Bronchial epithelial cell (primary cell): ENCODE results near the gene NOX4. TPM values are rescaled to one million over a fixed set of nuclear protein-coding genes. Genes with fewer than 3 reads are reported as not detected.

Source experiments
- DNase-seq: peaks from one replicate; pipeline ENCODE4 v3.0.0-alpha.2; 2010; ENCODE audit warnings: low read depth
- FAIRE-seq: peaks from 2 replicates; lab custom pipeline; 2011; peaks lifted over from hg19 to GRCh38; lab: Jason Lieb, UNC
- H3K27me3 ChIP-seq: 2 replicates; pipeline ENCODE4 v1.5.1; 2011; ENCODE audit warnings: low read length; ENCODE audit not compliant: control insufficient read depth, insufficient read depth
- H3K36me3 ChIP-seq: 2 replicates; pipeline ENCODE4 v1.5.1; 2011; ENCODE audit warnings: low read length; ENCODE audit not compliant: control insufficient read depth, insufficient read depth
- H3K4me3 ChIP-seq: 2 replicates; pipeline ENCODE4 v1.5.1; 2011; ENCODE audit warnings: mild to moderate bottlenecking, low read depth, low read length, control low read depth
- total RNA-seq: library from RNA; depleted of rRNA; stranded (reverse); fragments of >200 nt; gene quantifications from 2 replicates; pipeline ENCODE4 v1.2.1, GENCODE V29; 2014
- TF ChIP-seq, protein P1 (sequence below): IDR thresholded peaks from 2 replicates; pipeline ENCODE4 v1.5.1; 2011; ENCODE audit warnings: mild to moderate bottlenecking, moderate library complexity, low read length, control low read depth, inconsistent platforms; ENCODE audit not compliant: insufficient read depth, severe bottlenecking

NOX4 gene
- total RNA-seq, 1 donor from 2014 or later, result not detected

DNA sequence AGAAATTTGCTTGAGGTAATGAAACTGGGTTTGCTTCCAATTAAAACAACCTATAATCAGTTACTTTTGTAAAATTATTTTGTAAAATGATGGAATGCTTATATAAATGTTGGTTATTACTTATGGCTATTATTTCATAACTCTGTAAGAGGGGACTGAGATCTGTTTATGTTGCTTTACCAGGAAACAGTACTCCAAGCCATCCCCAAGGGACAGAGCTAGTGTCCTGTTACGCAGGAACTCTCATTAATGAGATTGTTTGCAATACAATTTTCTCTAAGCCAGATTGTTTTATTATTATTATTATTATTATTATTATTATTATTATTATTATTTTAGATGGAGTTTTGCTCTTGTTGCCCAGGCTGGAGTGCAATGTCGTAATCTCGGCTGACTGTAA is 2.3 kb upstream of the NOX4 start:
- Histone ChIP-seq H3K4me3 (no peak overlapping the region), H3K36me3 (no peaks in the 10 kb centered on the region), H3K27me3 (no peaks in the 10 kb centered on the region)
- TF ChIP-seq, protein P1, sequence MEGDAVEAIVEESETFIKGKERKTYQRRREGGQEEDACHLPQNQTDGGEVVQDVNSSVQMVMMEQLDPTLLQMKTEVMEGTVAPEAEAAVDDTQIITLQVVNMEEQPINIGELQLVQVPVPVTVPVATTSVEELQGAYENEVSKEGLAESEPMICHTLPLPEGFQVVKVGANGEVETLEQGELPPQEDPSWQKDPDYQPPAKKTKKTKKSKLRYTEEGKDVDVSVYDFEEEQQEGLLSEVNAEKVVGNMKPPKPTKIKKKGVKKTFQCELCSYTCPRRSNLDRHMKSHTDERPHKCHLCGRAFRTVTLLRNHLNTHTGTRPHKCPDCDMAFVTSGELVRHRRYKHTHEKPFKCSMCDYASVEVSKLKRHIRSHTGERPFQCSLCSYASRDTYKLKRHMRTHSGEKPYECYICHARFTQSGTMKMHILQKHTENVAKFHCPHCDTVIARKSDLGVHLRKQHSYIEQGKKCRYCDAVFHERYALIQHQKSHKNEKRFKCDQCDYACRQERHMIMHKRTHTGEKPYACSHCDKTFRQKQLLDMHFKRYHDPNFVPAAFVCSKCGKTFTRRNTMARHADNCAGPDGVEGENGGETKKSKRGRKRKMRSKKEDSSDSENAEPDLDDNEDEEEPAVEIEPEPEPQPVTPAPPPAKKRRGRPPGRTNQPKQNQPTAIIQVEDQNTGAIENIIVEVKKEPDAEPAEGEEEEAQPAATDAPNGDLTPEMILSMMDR, result no peak
- FAIRE-seq, result no peak
- DNase-seq, result no peak

DNA sequence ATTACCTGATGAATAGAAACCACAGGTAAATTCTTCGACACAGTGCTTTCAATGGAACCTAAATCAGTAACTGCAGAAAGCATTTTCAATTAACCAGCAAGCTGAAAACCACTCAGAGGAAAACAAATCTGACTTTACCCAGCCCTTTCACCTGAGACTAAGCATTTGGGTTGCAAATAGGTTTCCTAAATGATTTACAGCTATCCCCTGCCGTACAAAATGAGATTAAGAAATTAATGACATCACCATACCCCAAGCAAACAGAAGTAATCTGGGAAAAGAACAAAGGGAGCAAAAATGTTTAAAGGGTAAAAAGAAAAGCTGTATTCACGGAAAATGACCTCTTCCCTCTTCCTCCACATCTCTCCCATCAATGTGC is 584 bp downstream of the NOX4 start:
- DNase-seq (no peak), FAIRE-seq (no peak)
- Histone ChIP-seq H3K27me3 (no peaks in the 10 kb centered on the region), H3K36me3 (no peaks in the 10 kb centered on the region), H3K4me3 (peak overlapping the region; percentile 34)
- TF ChIP-seq, protein P1, result no peak

DNA sequence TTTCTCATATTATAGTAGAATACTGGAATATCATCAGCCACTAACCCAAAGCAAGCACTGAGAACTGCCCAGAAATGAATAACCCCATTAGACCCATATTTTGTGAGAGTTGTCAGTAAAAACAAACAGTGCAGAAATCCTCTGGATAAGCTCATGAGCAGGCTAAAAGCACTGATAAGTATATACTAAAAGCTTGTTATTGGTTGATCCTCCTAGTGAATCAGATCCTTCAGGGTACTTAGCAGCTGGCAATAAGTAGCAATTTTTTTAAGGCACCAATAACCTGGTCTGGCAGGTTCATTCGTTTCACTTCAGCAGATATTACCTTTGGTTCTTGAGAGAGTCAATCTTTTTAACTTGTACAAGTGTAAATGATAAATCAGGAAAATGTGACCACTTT is 1.2 kb downstream of the NOX4 start:
- TF ChIP-seq, protein P1, result no peak
- Histone ChIP-seq H3K36me3 (no peaks in the 10 kb centered on the region), H3K4me3 (no peak overlapping the region), H3K27me3 (no peaks in the 10 kb centered on the region)
- DNase-seq (peak; percentile 28), FAIRE-seq (no peak)

DNA sequence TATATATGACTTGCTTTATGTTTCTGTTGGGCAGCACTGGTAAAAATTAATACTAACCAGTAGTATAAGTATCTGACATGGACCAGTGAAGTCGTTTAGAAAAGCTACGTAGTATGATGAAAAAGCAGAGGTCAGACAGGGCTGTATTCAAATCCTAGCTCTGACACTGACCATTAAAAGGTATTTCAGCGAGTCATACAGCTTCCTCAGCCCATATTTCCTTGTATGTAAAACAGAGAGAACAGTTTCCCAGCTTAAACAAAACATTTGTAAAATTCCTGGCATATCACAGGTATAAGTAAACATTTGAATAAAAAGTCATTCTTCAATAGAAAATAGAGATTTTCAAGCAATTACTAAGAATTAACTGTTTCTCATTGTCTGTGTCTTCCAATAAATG is 4.2 kb downstream of the NOX4 start:
- no peak for FAIRE-seq

DNA sequence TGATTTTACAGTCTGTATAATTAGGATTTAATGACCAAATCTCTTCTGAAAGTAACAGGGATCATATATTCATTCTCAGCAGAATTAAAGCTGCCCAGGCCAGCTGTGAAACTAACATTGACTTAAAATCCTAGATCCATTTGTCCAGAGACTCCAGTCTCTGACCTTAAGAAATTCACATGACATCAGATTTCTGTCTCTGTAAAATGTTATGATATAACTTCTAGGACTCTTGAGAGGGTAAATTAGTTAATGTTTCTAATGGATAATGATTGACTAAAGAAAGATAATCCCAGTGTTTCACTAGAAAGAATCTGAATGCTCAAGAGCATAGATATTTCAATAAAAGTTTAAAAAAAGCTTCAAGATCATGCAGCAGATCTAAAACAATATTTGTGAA is 6.3 kb downstream of the NOX4 start:
- Histone ChIP-seq H3K4me3 (no peak overlapping the region), H3K27me3 (no peaks in the 10 kb centered on the region), H3K36me3 (no peaks in the 10 kb centered on the region)
- FAIRE-seq (no peak), DNase-seq (no peak)
- TF ChIP-seq, protein P1, result no peak

More for the DNA sequence above, 4.2 kb downstream of the NOX4 start:
- Histone ChIP-seq H3K4me3 (no peak overlapping the region), H3K27me3 (no peaks in the 10 kb centered on the region), H3K36me3 (no peaks in the 10 kb centered on the region)
- TF ChIP-seq, protein P1, result no peak
- peak; percentile 42 for DNase-seq

DNA sequence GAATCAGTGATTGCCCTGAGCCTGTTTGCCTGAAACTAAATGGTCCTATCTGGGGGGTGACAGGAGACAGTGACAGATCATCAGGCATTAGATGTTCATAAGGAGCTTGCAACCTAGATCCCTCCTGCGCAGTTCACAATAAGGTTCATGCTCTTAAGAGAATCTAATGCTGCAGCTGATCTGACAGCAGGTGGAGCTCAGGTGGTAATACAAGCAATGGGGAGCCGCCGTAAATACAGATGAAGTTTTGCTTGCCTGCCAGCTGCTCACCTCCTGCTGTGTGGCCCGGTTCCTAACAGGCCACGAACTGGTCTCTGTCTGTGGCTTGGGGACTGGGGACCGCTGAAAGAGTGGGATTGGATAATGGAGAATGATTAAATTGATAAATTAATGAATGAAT is 14.0 kb downstream of the NOX4 start:
- Histone ChIP-seq H3K4me3 (no peak overlapping the region), H3K27me3 (no peaks in the 10 kb centered on the region), H3K36me3 (no peaks in the 10 kb centered on the region)
- no peak for FAIRE-seq
- TF ChIP-seq, protein P1, result peak; percentile 14
- peak; percentile 13 for DNase-seq
